H1 (cell line): Measurements from ENCODE around the gene CHST3. TPM values are rescaled to one million over a fixed set of nuclear protein-coding genes. Genes with fewer than 3 reads are reported as not detected.

ENCODE experiments used
- GABPA ChIP-seq: IDR thresholded peaks from 2 replicates; pipeline ENCODE4 v1.6.1; 2011; ENCODE audit warnings: mild to moderate bottlenecking, low read length, moderate library complexity, borderline replicate concordance; ENCODE audit not compliant: insufficient read depth
- HDAC2 ChIP-seq, 2 experiments: fragments of 300-600 bp in 1 of 2; sonication (generic) in 1 of 2; IDR thresholded peaks; 2 replicates each; pipeline ENCODE4 v1.6.1; 2011 to 2012; ENCODE audit warnings: low read depth in 2 of 2, low read length in 2 of 2, mild to moderate bottlenecking in 2 of 2, moderate library complexity in 2 of 2, borderline replicate concordance in 1 of 2, inconsistent platforms in 1 of 2
- SIRT6 ChIP-seq: IDR thresholded peaks from one replicate; pipeline ENCODE4 v1.7.1; 2012; ENCODE audit warnings: low read length, inconsistent platforms
- SIX5 ChIP-seq: IDR thresholded peaks from 2 replicates; pipeline ENCODE4 v1.6.1; 2011; ENCODE audit warnings: mild to moderate bottlenecking, low read depth, low read length
- TBP ChIP-seq: IDR thresholded peaks from 2 replicates; pipeline ENCODE4 v1.6.1; 2011; ENCODE audit warnings: low read depth, low read length, improper control_type of control experiment
- TCF12 ChIP-seq: IDR thresholded peaks from 2 replicates; pipeline ENCODE4 v1.6.1; 2011; ENCODE audit warnings: low read depth, mild to moderate bottlenecking, low read length
- polyA plus RNA-seq, 7 experiments: library from polyadenylated mRNA; depleted of rRNA in 3 of 7; stranded (reverse) in 5 of 7; unstranded in 2 of 7; fragments of >200 nt in 5 of 7; fragments of 200-250 nt in 2 of 7; gene quantifications; 1 replicate in 5 of 7; 2 replicates in 1 of 7; 4 replicates in 1 of 7; pipeline versions ENCODE4 v1.2.1 to v1.2.3, GENCODE V29; 2011 to 2013; ENCODE audit warnings: missing spikeins in 2 of 7, mixed read lengths in 2 of 7
- total RNA-seq: library from RNA; stranded (reverse); fragmentation: NEBNext Ultra II Directional; extraction: Animal tissue kit (Norgen Biotek cat#: 25700); gene quantifications from 2 replicates; pipeline ENCODE4 v1.2.1, GENCODE V29; 2021
- TF ChIP-seq, protein P1 (sequence below), 3 experiments: IDR thresholded peaks; 1 replicate in 2 of 3; 2 replicates in 1 of 3; pipeline versions ENCODE4 v1.5.1 to v1.6.1; 2011; ENCODE audit warnings: low read length in 3 of 3, mild to moderate bottlenecking in 3 of 3, inconsistent platforms in 2 of 3, low read depth in 1 of 3, moderate library complexity in 1 of 3; ENCODE audit not compliant: insufficient read depth in 1 of 3; ENCODE audit errors: control extremely low read depth in 1 of 3

The CHST3 gene
- total and polyA plus RNA-seq, 2 of the 8 experiments (the other 6 are each of a cell fraction or from before 2014, with no cell fraction given) = 2.0 to 5.8 TPM

GRCh38 chr10:72006026-72006425 is 41.8 kb downstream of the CHST3 start (continued):
- TF ChIP-seq HDAC2 (IDR thresholded peaks at IDR 0.05; ENCODE audit: borderline replicate concordance in 1 of 2, low read depth in 2 of 2, low read length in 2 of 2) = no peak
- no peak for TF ChIP-seq SIX5
- no peak for TF ChIP-seq GABPA
- TF ChIP-seq, protein P1, sequence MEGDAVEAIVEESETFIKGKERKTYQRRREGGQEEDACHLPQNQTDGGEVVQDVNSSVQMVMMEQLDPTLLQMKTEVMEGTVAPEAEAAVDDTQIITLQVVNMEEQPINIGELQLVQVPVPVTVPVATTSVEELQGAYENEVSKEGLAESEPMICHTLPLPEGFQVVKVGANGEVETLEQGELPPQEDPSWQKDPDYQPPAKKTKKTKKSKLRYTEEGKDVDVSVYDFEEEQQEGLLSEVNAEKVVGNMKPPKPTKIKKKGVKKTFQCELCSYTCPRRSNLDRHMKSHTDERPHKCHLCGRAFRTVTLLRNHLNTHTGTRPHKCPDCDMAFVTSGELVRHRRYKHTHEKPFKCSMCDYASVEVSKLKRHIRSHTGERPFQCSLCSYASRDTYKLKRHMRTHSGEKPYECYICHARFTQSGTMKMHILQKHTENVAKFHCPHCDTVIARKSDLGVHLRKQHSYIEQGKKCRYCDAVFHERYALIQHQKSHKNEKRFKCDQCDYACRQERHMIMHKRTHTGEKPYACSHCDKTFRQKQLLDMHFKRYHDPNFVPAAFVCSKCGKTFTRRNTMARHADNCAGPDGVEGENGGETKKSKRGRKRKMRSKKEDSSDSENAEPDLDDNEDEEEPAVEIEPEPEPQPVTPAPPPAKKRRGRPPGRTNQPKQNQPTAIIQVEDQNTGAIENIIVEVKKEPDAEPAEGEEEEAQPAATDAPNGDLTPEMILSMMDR (IDR thresholded peaks at IDR 0.05; ENCODE audit: control extremely low read depth in 1 of 3, insufficient read depth in 1 of 3, low read depth in 1 of 3, low read length in 3 of 3) = no peak
- no peak for TF ChIP-seq TBP
- TF ChIP-seq SIRT6 = no peak
- TF ChIP-seq TCF12 = no peak
